SK-N-SH (cell line): ENCODE measurements around the gene ROR2.

Source experiments
- CHD2 ChIP-seq: fragments of 150-350 bp; IDR thresholded peaks from 2 replicates; pipeline ENCODE4 v1.6.1; 2018; ENCODE audit warnings: low read length; ENCODE audit not compliant: partially characterized antibody
- RAD21 ChIP-seq: IDR thresholded peaks from 2 replicates; pipeline ENCODE4 v1.6.1; 2012; ENCODE audit warnings: mild to moderate bottlenecking, low read length
- SMC3 ChIP-seq: IDR thresholded peaks from 2 replicates; pipeline ENCODE4 v1.6.1; 2012; ENCODE audit warnings: low read depth, low read length, improper control_type of control experiment
- TCF12 ChIP-seq: IDR thresholded peaks from 2 replicates; pipeline ENCODE4 v1.4.0; 2012
- TF ChIP-seq, protein P1 (sequence below): fragments of 200-600 bp; sonication (generic); IDR thresholded peaks from 2 replicates; pipeline ENCODE4 v1.6.1; 2017; ENCODE audit warnings: antibody characterized with exemption, mild to moderate bottlenecking, moderate library complexity
- TF ChIP-seq, protein P2 (sequence below): IDR thresholded peaks from 2 replicates; pipeline ENCODE4 v1.4.0; 2012; ENCODE audit warnings: low read depth, borderline replicate concordance

DNA sequence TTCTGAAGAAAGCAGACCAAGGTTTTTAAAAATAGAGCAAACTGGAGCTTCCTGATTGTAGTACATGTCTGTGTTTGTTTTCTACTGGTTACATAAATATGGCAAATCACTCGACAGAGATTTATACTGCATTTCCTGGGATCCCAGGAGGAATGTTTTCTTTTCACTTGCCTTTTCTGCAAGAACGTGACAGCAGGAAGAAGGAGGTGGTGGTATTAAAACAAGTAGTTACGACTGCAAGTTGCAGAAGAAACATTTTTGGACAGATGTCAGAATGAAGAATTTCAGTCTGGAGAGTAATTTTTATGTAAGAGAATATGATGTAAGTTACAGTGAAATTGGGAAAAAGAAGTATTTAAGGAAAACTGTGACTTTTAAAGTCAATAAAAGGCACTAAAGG lies 272.7 kb downstream of the ROR2 start:
- TF ChIP-seq RAD21: no peak
- TF ChIP-seq, protein P1, sequence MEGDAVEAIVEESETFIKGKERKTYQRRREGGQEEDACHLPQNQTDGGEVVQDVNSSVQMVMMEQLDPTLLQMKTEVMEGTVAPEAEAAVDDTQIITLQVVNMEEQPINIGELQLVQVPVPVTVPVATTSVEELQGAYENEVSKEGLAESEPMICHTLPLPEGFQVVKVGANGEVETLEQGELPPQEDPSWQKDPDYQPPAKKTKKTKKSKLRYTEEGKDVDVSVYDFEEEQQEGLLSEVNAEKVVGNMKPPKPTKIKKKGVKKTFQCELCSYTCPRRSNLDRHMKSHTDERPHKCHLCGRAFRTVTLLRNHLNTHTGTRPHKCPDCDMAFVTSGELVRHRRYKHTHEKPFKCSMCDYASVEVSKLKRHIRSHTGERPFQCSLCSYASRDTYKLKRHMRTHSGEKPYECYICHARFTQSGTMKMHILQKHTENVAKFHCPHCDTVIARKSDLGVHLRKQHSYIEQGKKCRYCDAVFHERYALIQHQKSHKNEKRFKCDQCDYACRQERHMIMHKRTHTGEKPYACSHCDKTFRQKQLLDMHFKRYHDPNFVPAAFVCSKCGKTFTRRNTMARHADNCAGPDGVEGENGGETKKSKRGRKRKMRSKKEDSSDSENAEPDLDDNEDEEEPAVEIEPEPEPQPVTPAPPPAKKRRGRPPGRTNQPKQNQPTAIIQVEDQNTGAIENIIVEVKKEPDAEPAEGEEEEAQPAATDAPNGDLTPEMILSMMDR: no peak
- TF ChIP-seq SMC3: no peak
- TF ChIP-seq CHD2: no peak
- TF ChIP-seq TCF12: no peak
- TF ChIP-seq, protein P2, sequence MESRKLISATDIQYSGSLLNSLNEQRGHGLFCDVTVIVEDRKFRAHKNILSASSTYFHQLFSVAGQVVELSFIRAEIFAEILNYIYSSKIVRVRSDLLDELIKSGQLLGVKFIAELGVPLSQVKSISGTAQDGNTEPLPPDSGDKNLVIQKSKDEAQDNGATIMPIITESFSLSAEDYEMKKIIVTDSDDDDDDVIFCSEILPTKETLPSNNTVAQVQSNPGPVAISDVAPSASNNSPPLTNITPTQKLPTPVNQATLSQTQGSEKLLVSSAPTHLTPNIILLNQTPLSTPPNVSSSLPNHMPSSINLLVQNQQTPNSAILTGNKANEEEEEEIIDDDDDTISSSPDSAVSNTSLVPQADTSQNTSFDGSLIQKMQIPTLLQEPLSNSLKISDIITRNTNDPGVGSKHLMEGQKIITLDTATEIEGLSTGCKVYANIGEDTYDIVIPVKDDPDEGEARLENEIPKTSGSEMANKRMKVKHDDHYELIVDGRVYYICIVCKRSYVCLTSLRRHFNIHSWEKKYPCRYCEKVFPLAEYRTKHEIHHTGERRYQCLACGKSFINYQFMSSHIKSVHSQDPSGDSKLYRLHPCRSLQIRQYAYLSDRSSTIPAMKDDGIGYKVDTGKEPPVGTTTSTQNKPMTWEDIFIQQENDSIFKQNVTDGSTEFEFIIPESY: no peak
